GM12873 (cell line): Measurements from ENCODE around the gene ZNF397.

ENCODE experiments used
- CTCF ChIP-seq: IDR thresholded peaks from 2 replicates; pipeline ENCODE4 v1.5.1; 2012; ENCODE audit warnings: low read depth, mild to moderate bottlenecking, moderate library complexity, low read length, control low read depth; ENCODE audit not compliant: insufficient read depth; ENCODE audit errors: missing control alignments

The ZNF397 gene

GRCh38 chr18:35268821-35269220 is 28.0 kb downstream of the ZNF397 start:
- TF ChIP-seq CTCF = no peak

- no peak for TF ChIP-seq CTCF
These were observed 30.8 kb downstream of the ZNF397 start for GRCh38 chr18:35271656-35272055.

- no peak for TF ChIP-seq CTCF
These were observed 35.4 kb downstream of the ZNF397 start for GRCh38 chr18:35276267-35276666.

GRCh38 chr18:35277633-35278032 is 36.8 kb downstream of the ZNF397 start:
- TF ChIP-seq CTCF = no peak

GRCh38 chr18:35278085-35278484 is 37.3 kb downstream of the ZNF397 start:
- TF ChIP-seq CTCF = no peak

GRCh38 chr18:35278969-35279368 is 38.1 kb downstream of the ZNF397 start:
- no peak for TF ChIP-seq CTCF

- no peak for TF ChIP-seq CTCF
These were observed 41.5 kb downstream of the ZNF397 start for GRCh38 chr18:35282353-35282752.
